HL-60 (cell line): Measurements from ENCODE around the gene ZCCHC2.

Experiments
- GABPA ChIP-seq: IDR thresholded peaks from 2 replicates; pipeline ENCODE4 v1.6.1; 2012; ENCODE audit warnings: low read depth
- POLR2AphosphoS5 ChIP-seq: IDR thresholded peaks from 2 replicates; pipeline ENCODE4 v1.6.1; 2012; ENCODE audit warnings: low read depth
- REST ChIP-seq: IDR thresholded peaks from 2 replicates; pipeline ENCODE4 v1.6.1; 2012; ENCODE audit warnings: low read depth; ENCODE audit not compliant: insufficient replicate concordance
- SPI1 ChIP-seq: IDR thresholded peaks from 2 replicates; pipeline ENCODE4 v1.6.1; 2012; ENCODE audit warnings: low read depth, mild to moderate bottlenecking, borderline replicate concordance
- TF ChIP-seq, protein P1 (sequence below): IDR thresholded peaks from one replicate; pipeline ENCODE4 v1.5.1; 2011; ENCODE audit warnings: low read length, control low read depth, inconsistent platforms; ENCODE audit not compliant: insufficient read depth

DNA sequence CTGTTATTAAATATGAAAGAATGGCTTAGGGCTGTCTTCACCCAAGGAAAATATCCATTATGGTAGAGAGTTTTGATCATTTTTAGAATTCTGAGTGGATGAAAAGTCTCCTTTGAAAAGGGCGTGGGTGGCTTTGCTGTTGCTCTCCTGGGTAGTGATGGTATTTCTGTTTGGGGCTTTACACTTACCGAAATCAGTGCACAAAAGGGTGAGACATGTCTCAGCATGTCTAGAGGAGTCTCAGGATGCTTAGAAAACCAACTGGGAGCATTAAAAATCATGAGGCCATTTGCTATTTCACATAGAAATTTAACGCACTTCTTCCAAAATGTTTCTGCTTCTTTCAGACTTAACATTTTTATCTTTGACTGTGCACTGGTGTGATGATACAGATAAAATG, 49.6 kb downstream of the ZCCHC2 start:
- TF ChIP-seq, protein P1, sequence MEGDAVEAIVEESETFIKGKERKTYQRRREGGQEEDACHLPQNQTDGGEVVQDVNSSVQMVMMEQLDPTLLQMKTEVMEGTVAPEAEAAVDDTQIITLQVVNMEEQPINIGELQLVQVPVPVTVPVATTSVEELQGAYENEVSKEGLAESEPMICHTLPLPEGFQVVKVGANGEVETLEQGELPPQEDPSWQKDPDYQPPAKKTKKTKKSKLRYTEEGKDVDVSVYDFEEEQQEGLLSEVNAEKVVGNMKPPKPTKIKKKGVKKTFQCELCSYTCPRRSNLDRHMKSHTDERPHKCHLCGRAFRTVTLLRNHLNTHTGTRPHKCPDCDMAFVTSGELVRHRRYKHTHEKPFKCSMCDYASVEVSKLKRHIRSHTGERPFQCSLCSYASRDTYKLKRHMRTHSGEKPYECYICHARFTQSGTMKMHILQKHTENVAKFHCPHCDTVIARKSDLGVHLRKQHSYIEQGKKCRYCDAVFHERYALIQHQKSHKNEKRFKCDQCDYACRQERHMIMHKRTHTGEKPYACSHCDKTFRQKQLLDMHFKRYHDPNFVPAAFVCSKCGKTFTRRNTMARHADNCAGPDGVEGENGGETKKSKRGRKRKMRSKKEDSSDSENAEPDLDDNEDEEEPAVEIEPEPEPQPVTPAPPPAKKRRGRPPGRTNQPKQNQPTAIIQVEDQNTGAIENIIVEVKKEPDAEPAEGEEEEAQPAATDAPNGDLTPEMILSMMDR = no peak
- TF ChIP-seq POLR2AphosphoS5 = no peak
- no peak for TF ChIP-seq SPI1
- TF ChIP-seq REST = no peak
- TF ChIP-seq GABPA = no peak
